Loucy (cell line): Measurements from ENCODE around the gene GNAQ.

Source experiments
- H2AFZ ChIP-seq: fragments of 200-600 bp; sonication (generic); 2 replicates; pipeline ENCODE4 v1.6.0; 2016; ENCODE audit warnings: antibody characterized with exemption, mild to moderate bottlenecking, low read length, moderate library complexity
- H3F3A ChIP-seq: fragments of 200-600 bp; 2 replicates; pipeline ENCODE4 v1.6.0; 2016; ENCODE audit warnings: antibody characterized with exemption, low read depth, mild to moderate bottlenecking
- H3K27me3 ChIP-seq: fragments of 200-600 bp; sonication (generic); 2 replicates; pipeline ENCODE4 v1.6.1; 2014; ENCODE audit warnings: low read length, mild to moderate bottlenecking; ENCODE audit not compliant: insufficient read depth, poor library complexity, severe bottlenecking
- H3K36me3 ChIP-seq: fragments of 200-600 bp; sonication (generic); 2 replicates; pipeline ENCODE4 v1.6.1; 2016; ENCODE audit warnings: low read length; ENCODE audit not compliant: insufficient read depth
- H3K4me1 ChIP-seq: fragments of 200-600 bp; sonication (generic); 2 replicates; pipeline ENCODE4 v1.5.1; 2014; ENCODE audit warnings: low read length, mild to moderate bottlenecking; ENCODE audit not compliant: insufficient read depth, poor library complexity, severe bottlenecking
- H3K4me2 ChIP-seq: fragments of 200-600 bp; sonication (generic); 2 replicates; pipeline ENCODE4 v1.6.0; 2014; ENCODE audit warnings: antibody characterized with exemption, low read length, low read depth, mild to moderate bottlenecking; ENCODE audit not compliant: poor library complexity, severe bottlenecking
- H3K4me3 ChIP-seq: fragments of 200-600 bp; sonication (generic); 2 replicates; pipeline ENCODE4 v1.5.1; 2014; ENCODE audit warnings: low read length, mild to moderate bottlenecking, mixed read lengths; ENCODE audit not compliant: poor library complexity, severe bottlenecking
- H3K79me2 ChIP-seq: fragments of 200-600 bp; sonication (generic); 2 replicates; pipeline ENCODE4 v1.6.1; 2014; ENCODE audit warnings: low read length; ENCODE audit not compliant: insufficient read depth
- H3K9ac ChIP-seq: fragments of 200-600 bp; sonication (generic); 2 replicates; pipeline ENCODE4 v1.6.0; 2014; ENCODE audit warnings: mild to moderate bottlenecking, low read depth, low read length, moderate library complexity; ENCODE audit not compliant: poor library complexity, severe bottlenecking
- H3K9me2 ChIP-seq: fragments of 200-600 bp; sonication (generic); replicated peaks from 2 replicates; pipeline ENCODE4 v1.6.1; 2016; ENCODE audit warnings: low read depth, low read length, mixed read lengths
- H3K9me3 ChIP-seq: fragments of 200-600 bp; sonication (generic); 2 replicates; pipeline ENCODE4 v1.6.1; 2014; ENCODE audit warnings: mild to moderate bottlenecking, antibody characterized with exemption, low read length, low read depth; ENCODE audit not compliant: insufficient read depth
- H4K20me1 ChIP-seq: fragments of 200-600 bp; sonication (generic); 2 replicates; pipeline ENCODE4 v1.6.0; 2014; ENCODE audit warnings: antibody characterized with exemption, low read length, mild to moderate bottlenecking; ENCODE audit not compliant: insufficient read depth, poor library complexity, severe bottlenecking
- EZH2phosphoT487 ChIP-seq: fragments of 200-600 bp; IDR thresholded peaks from 2 replicates; pipeline ENCODE4 v1.6.1; 2018; ENCODE audit warnings: antibody characterized with exemption, mild to moderate bottlenecking, moderate library complexity, borderline replicate concordance
- TF ChIP-seq, protein P1 (sequence below): fragments of 200-600 bp; sonication (generic); conservative IDR thresholded peaks from 2 replicates; pipeline ENCODE4 v1.5.1; 2014; ENCODE audit warnings: mild to moderate bottlenecking, antibody characterized with exemption, low read length

The GNAQ gene

DNA sequence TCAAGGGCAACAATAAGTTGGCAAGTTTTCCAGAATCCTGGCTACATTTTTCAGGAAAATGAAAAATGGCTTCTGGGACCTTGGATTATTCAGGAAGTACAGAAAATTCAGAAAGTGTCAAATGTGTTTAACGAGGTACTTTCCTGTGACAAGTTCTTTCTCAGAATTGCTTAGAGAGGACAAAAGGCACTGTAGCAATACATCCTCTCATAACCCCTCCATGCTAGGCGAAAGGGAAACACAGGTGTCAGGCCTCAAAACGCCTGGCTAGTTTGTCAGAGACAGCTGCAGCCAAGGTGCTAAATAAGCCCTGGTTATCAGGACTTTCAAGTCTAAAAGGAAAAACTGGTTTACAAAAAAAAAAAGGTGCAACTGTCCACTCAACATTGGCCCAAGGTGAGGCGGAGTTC, 115.2 kb downstream of the GNAQ start:
- Histone ChIP-seq H3K79me2 (peaks cover 98% of the 10 kb centered on the region), H3K9me2 (no peaks in the 10 kb centered on the region), H3K9me3 (no peaks in the 10 kb centered on the region), H4K20me1 (no peaks in the 10 kb centered on the region), H2AFZ (no peak overlapping the region), H3F3A (no peaks in the 10 kb centered on the region), H3K4me2 (peak overlapping the region; percentile 37), H3K9ac (peak overlapping the region; percentile 40), H3K36me3 (peaks cover 50% of the 10 kb centered on the region), H3K4me3 (peak overlapping the region; percentile 2), H3K27me3 (no peaks in the 10 kb centered on the region), H3K4me1 (peaks cover 48% of the 10 kb centered on the region)
- TF ChIP-seq, protein P1, sequence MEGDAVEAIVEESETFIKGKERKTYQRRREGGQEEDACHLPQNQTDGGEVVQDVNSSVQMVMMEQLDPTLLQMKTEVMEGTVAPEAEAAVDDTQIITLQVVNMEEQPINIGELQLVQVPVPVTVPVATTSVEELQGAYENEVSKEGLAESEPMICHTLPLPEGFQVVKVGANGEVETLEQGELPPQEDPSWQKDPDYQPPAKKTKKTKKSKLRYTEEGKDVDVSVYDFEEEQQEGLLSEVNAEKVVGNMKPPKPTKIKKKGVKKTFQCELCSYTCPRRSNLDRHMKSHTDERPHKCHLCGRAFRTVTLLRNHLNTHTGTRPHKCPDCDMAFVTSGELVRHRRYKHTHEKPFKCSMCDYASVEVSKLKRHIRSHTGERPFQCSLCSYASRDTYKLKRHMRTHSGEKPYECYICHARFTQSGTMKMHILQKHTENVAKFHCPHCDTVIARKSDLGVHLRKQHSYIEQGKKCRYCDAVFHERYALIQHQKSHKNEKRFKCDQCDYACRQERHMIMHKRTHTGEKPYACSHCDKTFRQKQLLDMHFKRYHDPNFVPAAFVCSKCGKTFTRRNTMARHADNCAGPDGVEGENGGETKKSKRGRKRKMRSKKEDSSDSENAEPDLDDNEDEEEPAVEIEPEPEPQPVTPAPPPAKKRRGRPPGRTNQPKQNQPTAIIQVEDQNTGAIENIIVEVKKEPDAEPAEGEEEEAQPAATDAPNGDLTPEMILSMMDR: no peak
- no peak for TF ChIP-seq EZH2phosphoT487

DNA sequence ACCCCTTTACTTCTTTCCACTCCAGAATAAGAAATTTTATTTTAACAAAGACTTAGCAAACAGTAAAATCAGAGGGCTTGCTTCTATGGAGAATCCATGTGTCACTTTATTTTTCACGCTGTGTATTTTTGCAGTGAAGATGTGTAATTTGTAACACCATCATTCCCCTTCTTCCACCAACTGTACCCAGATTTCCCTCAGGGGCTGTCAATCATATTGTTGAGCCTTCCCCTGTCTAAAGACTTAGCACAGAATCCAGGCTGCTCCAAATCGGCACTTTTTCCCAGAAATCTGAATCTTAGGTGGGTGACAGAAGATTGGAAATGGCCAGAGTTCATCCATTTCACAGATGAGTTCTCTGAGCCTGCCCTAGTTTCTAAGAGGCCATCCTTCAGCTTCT, 115.9 kb downstream of the GNAQ start:
- TF ChIP-seq EZH2phosphoT487: no peak
- TF ChIP-seq, protein P1: no peak
- Histone ChIP-seq H3K4me3 (no peak overlapping the region), H3K9ac (peak overlapping the region; percentile 40), H2AFZ (no peak overlapping the region), H4K20me1 (no peaks in the 10 kb centered on the region), H3K4me2 (peak overlapping the region; percentile 37), H3K79me2 (peaks cover 98% of the 10 kb centered on the region), H3F3A (no peaks in the 10 kb centered on the region), H3K9me3 (no peaks in the 10 kb centered on the region), H3K9me2 (no peaks in the 10 kb centered on the region), H3K4me1 (peaks cover 54% of the 10 kb centered on the region), H3K36me3 (peaks cover 49% of the 10 kb centered on the region), H3K27me3 (no peaks in the 10 kb centered on the region)

DNA sequence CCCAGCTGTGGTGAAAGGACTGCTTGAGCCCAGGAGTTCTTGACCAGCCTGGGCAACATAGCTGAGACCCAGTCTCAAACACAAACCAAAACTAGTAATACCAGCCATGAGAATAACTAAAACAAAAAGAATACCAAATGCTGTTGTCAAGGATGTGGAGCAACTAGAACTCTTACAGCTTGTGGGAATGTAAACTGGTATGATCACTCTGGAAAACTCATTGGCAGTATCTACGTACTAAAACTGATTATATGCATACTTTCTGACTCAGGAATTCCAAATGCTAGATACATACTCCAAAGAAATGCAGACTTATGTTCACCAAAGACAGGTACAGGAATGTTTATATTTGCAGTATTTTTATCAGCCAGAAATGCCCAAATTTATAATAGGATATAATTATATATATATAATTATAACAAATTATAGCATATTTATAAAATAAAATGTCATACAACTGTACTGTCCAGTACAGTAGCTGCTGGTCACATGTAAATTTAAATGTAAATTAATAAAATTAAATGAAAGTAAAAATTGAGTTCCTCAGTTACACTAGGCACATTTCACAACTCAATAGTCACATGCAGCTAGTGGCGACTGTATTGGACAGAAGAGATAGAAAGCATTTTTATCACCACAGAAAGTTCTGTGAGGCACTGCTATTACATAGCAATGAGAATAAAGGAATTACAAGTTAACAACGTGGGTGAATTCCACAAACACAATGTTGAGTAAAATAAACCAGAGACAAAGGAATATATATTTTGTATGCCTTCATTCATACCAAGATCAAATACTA, 118.5 kb downstream of the GNAQ start:
- H3K36me3 ChIP-seq: peaks cover 25% of the 10 kb centered on the region
- TF ChIP-seq, protein P1: no peak
- peaks cover 87% of the 10 kb centered on the region for H3K79me2 ChIP-seq
- no peaks in the 10 kb centered on the region for H3K27me3 ChIP-seq
- no peaks in the 10 kb centered on the region for H3K9me3 ChIP-seq
- H3K9me2 ChIP-seq: no peaks in the 10 kb centered on the region
- no peak overlapping the region for H2AFZ ChIP-seq
- H3K9ac ChIP-seq: peak overlapping the region; percentile 92
- peak overlapping the region; percentile 90 for H3K4me2 ChIP-seq
- H4K20me1 ChIP-seq: no peaks in the 10 kb centered on the region
- H3F3A ChIP-seq: peaks cover 22% of the 10 kb centered on the region
- peaks cover 77% of the 10 kb centered on the region for H3K4me1 ChIP-seq
- no peak overlapping the region for H3K4me3 ChIP-seq
